Prostate gland (tissue), 2 donors: ENCODE data around the gene CBFA2T2.

Source experiments
- CTCF ChIP-seq, 4 experiments: fragments of 200-600 bp in 2 of 4; fragments of 450-650 bp in 2 of 4; sonication (generic) in 2 of 4; IDR thresholded peaks; 1 replicate in 3 of 4; 2 replicates in 1 of 4; pipeline ENCODE4 v1.5.1; 2016 to 2019; ENCODE audit warnings: antibody characterized with exemption in 4 of 4, mild to moderate bottlenecking in 2 of 4, moderate library complexity in 2 of 4
- POLR2A ChIP-seq: fragments of 450-650 bp; IDR thresholded peaks from one replicate; pipeline ENCODE4 v1.6.1; 2016; ENCODE audit warnings: antibody characterized with exemption, mild to moderate bottlenecking
- POLR2AphosphoS5 ChIP-seq: sonication (generic); formaldehyde crosslinking; IDR thresholded peaks from one replicate; pipeline ENCODE4 v1.6.1; 2017; ENCODE audit warnings: antibody characterized with exemption

DNA sequence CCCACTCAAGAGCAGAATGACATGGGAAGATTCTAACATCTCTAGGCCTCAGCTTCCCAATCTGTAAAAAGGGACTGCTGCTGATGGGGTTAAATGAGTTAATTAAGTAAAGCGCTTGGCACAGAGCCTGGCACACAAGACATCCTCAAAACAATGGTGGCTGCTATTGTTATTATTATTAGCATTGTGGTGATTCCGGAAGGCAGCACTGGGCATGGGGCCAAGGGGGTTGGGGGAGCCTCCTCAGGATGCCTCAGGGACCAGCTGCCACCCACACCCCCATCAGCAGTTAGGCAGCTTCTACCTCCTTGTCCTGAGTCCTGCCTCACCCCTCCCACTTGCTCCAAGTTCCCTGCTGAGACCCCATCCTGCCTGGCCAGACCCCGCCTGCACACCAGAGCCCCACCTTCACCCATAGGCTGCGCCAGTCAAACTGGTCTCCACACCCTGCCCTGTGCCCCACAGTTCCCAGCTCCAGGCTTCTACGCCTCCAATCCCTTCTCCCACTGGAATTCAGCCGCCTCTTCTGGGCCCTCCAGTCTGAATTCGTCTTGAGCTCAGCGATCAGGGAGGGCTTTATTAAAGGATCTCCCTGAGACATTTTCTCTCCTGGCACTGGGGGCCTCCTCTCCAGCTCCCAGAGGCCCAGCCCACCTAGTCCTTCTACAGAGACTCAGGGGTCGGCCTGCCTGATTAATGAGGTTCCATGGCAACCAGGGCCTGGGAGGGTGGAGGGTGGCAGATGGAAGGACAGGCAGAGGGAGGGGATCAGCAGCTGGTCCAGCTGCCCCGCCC is 194.8 kb downstream of the CBFA2T2 start:
- TF ChIP-seq CTCF (IDR thresholded peaks at IDR 0.05) (no peak), POLR2AphosphoS5 (no peak), POLR2A (no peak)
